ENCODE measurements around the gene SHC3. TPM values are rescaled to one million over a fixed set of nuclear protein-coding genes. Genes with fewer than 3 reads are reported as not detected.

Gene SHC3
- total RNA-seq, 1 donor from 2014 or later = 7.3 TPM

GRCh38 chr9:89060790-89061189 lies 117.8 kb downstream of the SHC3 start:
- no peak for DNase-seq (ENCODE audit: extremely low read depth, low read depth, low spot score)

- no peak for DNase-seq (ENCODE audit: extremely low read depth, low read depth, low spot score)
Observed at GRCh38 chr9:89059925-89060506, 118.6 kb downstream of the SHC3 start.

- DNase-seq (ENCODE audit: extremely low read depth, low read depth, low spot score) = no peak
Observed at GRCh38 chr9:89058906-89059305, 119.7 kb downstream of the SHC3 start.

- DNase-seq (ENCODE audit: extremely low read depth, low read depth, low spot score) = no peak
Observed at GRCh38 chr9:89054865-89055495, 123.6 kb downstream of the SHC3 start.

GRCh38 chr9:89053301-89053700 lies 125.3 kb downstream of the SHC3 start:
- no peak for DNase-seq (ENCODE audit: extremely low read depth, low read depth, low spot score)

GRCh38 chr9:89052470-89053097 lies 126.0 kb downstream of the SHC3 start:
- DNase-seq (ENCODE audit: extremely low read depth, low read depth, low spot score) = no peak

GRCh38 chr9:89051421-89052025 lies 127.1 kb downstream of the SHC3 start:
- DNase-seq (ENCODE audit: extremely low read depth, low read depth, low spot score) = no peak

GRCh38 chr9:89049646-89050045 lies 129.0 kb downstream of the SHC3 start:
- DNase-seq (ENCODE audit: extremely low read depth, low read depth, low spot score) = no peak

GRCh38 chr9:89048616-89049015 lies 130.0 kb downstream of the SHC3 start:
- no peak for DNase-seq (ENCODE audit: extremely low read depth, low read depth, low spot score)

GRCh38 chr9:89047667-89048066 lies 131.0 kb downstream of the SHC3 start:
- no peak for DNase-seq (ENCODE audit: extremely low read depth, low read depth, low spot score)

GRCh38 chr9:89046832-89047231 lies 131.8 kb downstream of the SHC3 start:
- DNase-seq (ENCODE audit: extremely low read depth, low read depth, low spot score) = no peak

GRCh38 chr9:89044881-89045280 lies 133.7 kb downstream of the SHC3 start:
- no peak for DNase-seq (ENCODE audit: extremely low read depth, low read depth, low spot score)

GRCh38 chr9:89044104-89044503 lies 134.5 kb downstream of the SHC3 start:
- DNase-seq (ENCODE audit: extremely low read depth, low read depth, low spot score) = no peak

- DNase-seq (ENCODE audit: extremely low read depth, low read depth, low spot score) = no peak
Observed at GRCh38 chr9:89042984-89043383, 135.6 kb downstream of the SHC3 start.

- no peak for DNase-seq (ENCODE audit: extremely low read depth, low read depth, low spot score)
Observed at GRCh38 chr9:89039664-89040063, 139.0 kb downstream of the SHC3 start.

- no peak for DNase-seq (ENCODE audit: extremely low read depth, low read depth, low spot score)
Observed at GRCh38 chr9:89039104-89039465, 139.5 kb downstream of the SHC3 start.

- DNase-seq (ENCODE audit: extremely low read depth, low read depth, low spot score) = no peak
Observed at GRCh38 chr9:89038382-89039103, 140.1 kb downstream of the SHC3 start.

- no peak for DNase-seq (ENCODE audit: extremely low read depth, low read depth, low spot score)
Observed at GRCh38 chr9:89037891-89038290, 140.7 kb downstream of the SHC3 start.

GRCh38 chr9:89037346-89037745 lies 141.3 kb downstream of the SHC3 start:
- no peak for DNase-seq (ENCODE audit: extremely low read depth, low read depth, low spot score)

- DNase-seq (ENCODE audit: extremely low read depth, low read depth, low spot score) = no peak
Observed at GRCh38 chr9:89036891-89037290, 141.7 kb downstream of the SHC3 start.

- no peak for DNase-seq (ENCODE audit: extremely low read depth, low read depth, low spot score)
Observed at GRCh38 chr9:89036383-89036782, 142.2 kb downstream of the SHC3 start.
